ENCODE data around the gene SDR42E2.
A peak's percentile ranks its signal among the peaks of the same experiment; 100 is the strongest.
"Not testable (repeated sequence)": the region's sequence is repeated elsewhere in the genome, so short reads cannot be mapped to it uniquely, and the experiment has no call there.

SDR42E2 gene

DNA sequence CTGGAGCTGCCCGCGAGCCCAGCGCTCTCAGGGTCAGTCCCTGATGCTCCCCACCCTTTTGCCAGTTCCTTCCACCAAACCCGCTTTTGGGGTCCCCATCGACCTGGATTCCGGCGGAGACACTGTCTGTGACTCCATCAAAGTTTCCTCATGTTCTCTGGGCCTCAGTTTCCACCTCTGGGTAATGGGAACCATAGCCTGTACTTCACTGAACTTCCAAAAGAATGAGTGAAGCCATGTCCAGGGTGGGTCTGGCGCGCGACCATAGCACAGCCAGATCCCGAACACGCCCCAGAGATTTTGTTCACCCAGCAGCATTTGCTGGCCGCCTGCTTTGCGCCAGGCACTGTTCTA is 327 bp downstream of the SDR42E2 start:
- DNase-seq = no peak

DNA sequence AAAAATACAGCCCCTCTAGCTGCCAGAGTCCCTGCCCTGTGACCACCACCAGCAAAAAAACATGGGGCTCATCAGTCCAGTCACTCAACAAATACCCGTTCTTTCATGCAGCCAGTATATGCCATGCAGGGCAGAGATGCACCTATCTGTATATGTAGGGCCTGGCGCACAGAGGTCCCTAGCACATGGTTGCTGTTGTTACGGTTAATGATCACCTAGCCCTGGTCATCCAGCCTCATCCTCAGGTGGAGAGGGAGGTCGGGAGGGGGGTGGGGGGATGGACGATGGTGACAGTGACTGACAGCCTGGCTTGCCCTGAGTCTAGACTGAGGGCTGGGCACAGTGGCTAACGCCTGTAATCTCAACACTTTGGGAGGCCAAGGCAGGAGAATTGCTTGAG is 1.5 kb downstream of the SDR42E2 start:
- DNase-seq = no peak

DNA sequence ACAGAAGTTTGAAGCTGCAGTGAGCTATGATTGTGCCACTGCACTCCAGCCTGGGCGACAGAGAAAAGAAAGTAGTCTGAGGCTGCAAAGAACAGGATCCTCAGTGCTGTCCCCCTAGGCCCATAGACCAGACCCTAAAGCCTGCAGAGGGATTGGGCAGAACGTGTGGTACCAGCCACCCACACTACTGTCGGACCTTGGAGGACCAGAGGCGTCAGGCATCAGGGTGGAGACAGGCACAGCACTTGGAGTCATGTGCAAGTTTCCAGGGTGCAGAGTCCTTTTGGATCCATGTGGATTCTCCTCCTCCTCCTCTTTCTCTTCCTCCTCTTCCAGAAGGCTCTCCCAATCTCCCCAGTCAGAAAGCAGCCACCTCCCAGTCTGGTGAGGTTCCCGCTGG is 2.2 kb downstream of the SDR42E2 start:
- DNase-seq = no peak

DNA sequence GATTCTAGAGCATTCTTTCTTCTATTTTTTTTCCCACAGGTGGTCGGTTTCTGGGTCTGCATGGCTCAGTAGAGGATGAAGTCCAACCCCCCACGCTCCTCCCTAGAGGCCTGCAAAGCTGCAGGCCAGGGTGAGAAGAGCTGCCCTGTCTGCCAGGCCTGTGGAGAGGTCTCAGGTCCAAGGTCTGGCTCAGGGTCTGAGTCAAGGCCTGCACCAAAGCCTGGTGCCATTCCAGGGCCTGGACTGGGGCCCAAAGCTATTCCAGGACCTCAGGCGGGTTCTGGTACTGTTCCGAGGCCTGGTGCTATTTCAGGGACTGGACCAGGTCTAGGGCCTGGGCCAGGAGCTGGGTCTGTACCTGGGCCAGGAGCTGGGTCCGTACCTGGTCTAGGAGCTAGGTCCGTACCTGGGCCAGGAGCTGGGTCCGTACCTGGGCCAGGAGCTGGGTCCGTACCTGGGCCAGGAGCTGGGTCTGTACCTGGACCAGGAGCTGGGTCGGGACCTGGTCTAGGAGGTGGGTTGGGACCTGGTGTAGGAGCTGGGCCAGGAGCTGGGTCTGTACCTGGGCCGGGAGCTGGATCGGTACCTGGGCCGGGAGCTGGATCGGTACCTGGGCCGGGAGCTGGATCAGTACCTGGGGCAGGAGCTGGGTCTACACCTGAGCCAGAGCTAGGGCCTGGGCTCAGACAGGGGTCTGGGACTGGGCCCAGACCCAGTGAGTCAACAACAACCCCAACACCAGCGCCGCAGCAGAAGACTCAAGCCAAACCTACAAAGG is 3.4 kb downstream of the SDR42E2 start:
- DNase-seq = no peak

DNA sequence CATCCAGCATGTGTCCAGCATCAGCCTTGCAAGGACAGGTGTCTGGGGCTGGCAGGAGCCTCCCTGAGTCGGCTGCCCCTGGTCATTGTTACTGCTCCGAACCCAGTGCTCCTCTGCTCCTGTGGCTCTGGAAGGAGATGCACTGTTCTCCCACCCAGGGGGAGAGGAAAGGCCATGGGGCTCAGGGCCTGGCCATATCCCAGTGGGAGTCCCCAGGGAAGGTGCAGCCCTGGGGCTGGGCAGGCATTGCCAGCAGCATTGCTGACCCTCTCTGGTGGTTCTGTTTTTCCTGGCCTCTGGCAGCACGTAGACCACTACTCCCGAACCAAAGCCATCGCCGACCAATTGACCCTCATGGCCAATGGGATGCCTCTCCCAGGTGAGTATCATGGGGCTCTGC is 9.6 kb downstream of the SDR42E2 start:
- no peak for DNase-seq

DNA sequence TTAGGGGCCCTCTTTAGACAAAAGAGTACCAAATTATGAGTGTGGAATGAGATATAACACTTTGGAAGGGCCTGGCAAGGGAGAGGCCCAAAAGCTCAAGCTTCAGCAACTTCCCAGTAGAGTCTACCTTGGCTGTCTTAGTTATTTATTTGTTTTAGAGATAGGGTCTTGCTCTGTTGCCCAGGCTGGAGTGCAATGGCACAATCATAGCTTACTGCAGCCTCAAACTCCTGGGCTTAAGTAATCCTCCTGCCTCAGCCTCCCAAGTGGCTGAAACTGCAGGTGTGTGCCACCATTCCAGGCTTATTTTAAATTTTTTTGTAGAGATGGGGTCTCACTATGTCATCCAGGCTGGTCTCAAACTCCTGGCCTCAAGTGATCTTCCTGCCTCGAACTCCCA is 10.3 kb downstream of the SDR42E2 start:
- not testable (repeated sequence) for DNase-seq

DNA sequence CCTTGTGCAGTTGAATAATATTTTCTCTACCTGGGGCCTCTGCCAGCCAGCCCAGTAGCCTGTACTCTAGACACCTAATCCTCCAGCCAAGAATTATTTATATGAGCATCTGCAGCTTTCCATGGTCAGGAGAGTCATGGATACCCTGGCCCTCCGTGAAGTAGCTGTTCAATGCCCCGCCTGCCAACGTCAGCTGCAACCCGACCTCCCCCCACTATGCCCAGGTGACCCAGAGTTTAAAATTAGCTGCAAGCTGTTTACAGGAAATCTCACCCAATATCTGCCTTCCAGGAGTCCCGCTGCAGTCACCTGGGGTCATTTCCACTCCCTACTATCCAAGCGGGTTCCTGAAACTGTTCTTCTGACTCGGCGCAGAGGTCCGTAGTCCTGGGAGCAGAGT is 12.3 kb downstream of the SDR42E2 start:
- no peak for DNase-seq

DNA sequence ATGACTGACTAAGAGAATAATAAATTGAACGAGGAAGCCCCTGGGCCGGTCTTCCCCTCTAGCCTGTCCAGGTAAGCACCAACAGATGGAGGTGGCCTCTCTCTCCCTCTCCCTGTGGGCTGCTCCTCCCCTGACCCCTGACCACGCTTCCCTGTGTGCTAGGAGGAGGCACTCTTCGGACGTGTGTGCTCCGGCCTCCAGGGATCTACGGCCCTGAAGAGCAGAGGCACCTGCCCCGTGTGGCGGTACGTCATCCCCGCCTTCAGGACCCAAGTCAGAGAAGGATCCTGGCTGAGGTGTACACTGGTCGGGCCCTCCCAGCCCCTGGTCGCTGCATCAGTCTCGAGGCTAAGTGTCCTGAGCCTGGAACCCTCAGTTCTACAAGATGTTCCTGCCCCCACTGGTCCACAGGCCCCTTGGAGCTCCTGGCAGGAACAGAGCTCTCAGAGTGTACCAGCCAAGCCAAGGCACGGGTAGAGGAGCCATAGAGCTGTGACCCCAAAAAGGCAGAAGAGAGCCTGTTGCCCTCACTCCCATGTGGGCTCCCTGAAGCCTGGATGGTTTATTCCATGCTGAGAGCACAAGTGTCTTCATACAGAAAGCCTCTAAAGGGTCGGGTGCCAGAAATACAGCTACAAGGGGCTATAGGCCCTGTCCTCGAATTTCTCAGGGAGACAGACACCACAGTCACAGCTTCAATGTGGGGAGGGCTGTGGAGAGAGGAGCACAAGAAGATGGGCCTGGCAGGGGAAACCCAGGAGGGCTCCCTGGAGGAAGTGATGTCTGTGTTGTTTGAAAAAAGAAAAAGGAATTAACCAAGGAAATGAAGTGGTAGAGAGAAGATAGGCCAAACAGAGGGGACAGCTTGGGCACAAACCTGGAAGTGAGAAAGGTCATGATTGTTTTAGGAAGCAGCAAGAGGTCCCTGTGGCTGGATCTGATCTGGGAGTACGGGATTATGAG is 15.9 kb downstream of the SDR42E2 start:
- no peak for DNase-seq

DNA sequence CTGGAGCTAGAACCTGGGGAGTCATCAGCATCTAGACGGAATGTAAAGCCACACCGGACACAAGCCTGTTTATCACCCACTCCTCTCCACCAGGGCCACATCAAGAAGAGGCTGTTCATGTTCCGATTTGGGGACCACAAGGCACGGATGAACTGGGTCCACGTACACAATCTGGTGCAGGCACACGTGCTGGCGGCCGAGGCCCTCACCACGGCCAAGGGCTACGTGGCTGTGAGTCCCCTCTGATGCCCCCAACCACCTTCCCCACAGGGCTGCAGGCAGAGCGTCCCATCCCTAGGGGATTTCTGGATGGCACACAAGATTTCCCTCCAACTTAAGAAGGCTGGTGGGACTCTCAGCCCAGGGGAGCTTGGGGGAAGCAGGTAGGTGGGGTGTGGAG is 19.1 kb downstream of the SDR42E2 start:
- no peak for DNase-seq

DNA sequence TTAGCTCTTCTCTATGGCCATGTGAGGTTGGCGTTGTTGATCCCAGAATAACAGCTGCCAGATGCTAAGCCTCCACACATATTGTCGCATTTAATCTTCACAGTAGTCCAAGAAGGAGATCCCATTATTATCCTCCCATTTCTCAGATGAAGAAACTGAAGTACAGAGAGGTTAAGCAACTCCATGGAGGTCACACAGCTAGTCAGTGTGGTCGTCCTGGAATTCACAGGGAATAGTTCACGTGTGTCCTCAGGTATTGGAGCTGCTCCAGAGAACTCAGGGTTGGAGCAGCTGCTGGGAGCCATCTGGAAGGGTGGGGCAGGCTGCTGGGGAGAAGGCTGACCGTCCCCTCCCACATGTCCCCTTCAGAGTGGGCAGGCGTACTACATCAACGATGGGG is 19.5 kb downstream of the SDR42E2 start:
- DNase-seq = no peak

DNA sequence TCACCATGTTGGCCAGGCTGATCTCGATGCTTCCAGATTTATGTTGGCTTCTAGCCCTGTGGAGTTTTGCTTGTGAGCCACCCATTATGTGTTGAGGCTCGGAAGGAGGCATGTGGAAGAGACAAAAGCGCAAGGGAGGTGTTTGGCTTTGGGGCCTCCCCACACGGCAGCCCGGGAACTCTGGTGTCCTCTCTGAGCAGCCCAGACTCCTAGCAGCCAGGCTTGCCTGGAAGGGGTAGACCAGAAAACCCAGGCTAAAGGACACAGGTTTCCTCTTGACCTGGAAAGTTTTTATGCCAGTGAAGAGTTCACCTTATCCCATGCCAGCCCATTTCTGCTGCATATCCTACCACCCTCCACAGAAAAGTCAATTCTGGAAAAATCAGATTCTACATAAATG is 21.0 kb downstream of the SDR42E2 start:
- no peak for DNase-seq

DNA sequence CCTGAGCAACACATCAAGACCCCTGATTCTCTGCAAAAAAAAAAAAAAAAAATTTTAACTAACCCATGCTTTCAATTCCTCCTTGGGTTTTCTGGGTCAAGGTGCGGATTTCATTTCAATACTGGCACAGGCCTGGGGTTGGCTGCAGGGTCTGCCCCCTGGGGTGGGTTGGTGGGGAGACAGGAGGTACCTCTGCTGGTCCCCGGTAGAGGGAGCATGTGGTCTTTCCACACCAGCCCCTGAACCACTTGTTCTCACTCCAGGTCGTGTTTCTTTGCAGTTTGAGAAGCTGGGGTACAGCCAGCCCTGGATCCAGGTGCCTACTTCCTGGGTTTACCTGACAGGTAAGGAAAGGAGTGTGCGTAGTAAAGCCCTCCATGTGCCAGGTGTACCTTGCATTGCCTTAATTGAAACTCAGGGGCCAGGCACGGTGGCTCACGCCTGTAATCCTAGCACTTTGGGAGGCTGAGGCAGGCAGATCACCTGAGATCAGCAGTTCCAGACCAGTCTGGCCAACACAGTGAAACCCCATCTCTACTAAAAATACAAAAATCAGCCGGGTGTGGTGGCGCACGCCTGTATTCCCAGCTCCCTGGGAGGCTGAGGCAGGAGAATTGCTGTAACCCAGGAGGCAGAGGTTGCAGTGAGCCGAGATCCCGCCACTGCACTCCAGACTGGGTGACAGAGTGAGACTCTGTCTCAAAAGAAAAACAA is 21.8 kb downstream of the SDR42E2 start:
- DNase-seq = no peak

DNA sequence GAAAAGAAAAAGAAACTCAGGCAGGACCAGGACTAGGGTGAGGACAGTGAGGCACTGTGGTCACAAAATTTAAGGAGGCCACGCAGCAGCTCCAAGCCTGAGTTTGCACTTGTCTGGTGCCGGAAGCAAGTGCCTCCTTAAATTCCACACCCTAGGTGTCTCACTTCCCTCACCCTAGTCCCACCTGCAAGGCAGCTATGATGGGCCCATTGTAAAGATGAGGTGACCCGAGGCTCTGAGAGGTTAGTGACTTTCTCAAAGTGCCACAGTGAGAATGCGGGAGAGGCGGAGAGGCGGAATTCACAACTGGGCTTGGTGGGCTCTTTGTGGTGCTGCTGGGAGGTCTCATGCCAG is 22.3 kb downstream of the SDR42E2 start:
- DNase-seq = no peak

DNA sequence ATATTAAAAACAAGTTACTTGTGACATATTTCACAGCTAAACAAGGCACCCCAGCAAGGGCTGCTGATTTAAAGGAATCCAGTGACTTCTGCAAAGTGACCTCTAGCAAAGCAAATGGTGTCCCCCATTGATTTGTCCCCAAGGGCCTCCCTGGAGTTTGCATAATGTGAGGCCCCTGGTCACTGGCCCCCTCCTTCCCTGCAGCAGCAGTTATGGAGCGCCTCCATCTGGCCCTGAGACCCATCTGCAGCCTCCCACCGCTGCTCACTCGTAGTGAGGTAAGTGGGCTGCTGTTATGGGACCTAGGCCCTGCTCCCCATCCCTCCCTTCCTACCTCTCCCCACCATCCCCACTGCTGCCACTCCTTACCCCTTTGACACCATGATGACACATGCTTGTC is 24.2 kb downstream of the SDR42E2 start:
- no peak for DNase-seq

DNA sequence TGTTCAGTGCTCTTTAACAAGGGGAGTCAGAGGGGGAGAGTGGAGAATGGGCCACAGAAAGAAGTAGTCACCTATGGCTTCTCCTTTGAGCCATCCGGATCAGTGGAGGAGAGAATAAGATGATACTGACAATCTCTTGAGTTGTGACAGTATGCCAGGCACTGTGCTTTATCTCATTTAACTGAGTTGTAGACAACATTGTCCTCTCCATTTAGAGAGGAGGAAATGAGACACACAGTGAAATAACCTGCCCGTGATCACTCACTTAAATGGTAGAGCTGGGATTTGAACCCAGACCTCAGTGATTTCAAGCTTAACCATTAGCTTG is 25.9 kb downstream of the SDR42E2 start:
- no peak for DNase-seq

DNA sequence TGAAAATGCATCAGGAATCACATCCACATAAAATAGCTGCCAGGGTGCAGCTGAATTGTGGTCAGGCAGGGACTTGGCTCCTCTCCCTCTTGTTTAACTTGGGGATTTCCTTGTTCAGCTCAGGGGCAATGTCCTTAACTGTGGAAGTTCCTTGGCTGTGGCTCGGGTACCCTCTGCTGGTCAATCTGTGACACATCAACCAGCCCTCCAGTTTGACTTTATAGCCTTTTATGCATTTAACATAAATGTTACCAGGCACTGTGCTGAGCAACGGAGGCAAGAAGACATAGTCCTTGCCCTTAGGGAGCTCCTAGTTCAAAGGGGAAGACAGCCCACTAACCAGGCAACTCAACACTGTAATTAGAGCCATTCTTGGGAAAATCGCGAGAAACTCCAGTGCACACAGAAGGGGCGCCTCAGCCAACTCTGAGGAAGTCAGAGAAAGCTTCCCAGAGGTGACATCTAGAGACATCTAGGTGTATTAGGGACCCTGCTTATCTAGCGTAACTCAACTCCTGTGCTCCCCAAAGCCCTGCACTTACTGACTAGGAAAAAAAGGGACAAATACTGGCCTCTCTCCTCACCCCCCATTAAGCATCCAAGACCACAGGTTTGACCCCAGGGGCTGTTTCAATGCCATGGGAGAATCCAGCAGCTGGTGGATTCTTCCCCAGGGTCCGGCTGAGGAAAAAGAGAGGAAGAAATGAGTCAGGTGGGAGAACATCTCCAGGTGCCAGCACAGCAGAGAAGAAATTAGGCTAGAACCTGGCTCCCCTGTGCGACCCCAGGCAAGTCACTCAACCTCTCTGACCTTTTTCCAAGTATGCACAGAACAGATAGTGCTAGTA is 26.5 kb downstream of the SDR42E2 start:
- DNase-seq = peak; percentile 39 to 78 (median 52)

DNA sequence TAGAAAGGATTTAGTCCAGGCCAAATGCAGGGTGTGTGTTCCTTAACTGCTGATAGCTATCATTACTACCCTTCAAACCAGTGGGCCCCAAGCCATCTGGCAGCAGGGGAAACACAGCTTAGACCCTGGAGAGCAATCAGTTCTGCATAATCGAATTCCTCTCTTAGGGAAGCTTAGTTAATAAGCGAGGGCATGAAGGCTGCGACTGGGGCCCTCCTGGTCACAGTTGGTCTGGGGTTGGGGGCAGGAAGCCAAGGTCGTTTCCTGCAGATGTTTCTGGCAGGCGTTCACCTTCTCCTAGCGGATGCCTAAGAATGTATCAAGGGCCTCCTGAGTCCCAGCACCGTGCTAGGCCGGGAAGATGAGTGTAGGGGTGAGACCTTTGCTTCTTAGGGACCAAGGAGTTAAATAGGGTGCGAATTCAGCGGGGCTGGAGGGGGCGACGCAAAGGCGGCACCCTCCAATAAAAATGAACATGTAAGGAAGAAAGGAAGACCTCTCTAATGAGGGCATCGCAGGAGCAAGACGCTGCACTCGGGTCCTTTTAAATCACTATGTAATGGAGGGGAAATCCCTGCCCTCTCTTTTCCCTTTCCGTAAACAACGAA is 27.3 kb downstream of the SDR42E2 start:
- DNase-seq = peak in 3 of 5 donors; percentile 10 to 29 (median 23)

DNA sequence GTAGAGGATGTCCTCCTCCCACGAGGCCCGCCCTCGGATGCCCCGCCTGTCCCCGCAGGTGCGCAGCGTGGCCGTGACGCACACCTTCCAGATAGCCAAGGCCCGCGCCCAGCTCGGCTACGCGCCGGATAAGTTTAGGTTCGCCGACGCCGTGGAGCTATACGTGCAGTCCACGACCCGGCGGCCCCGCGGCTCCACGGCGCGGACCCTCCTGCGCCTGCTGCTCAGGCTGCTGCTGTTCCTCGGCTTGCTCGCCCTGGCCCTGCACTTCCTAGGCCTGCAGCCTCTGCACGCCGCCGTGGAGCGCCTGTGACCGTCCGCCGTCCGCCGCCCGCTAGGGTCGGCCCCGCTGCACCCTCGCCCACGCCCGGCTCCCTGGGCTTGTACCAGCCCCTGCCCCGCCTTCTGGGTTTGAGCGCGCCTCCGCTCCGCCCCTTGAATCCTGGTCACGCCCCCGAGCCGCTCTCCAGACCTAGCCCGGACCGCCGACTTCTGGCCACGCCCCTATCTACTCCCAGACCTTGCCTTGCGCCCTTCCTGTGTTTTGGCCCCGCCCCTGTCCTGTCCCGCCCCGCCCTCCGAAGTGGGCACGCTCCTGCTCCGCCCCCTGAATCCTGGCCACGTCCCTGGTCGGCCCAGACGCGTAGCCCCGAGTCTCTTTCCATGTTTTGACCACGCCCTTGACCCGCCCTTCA is 27.9 kb downstream of the SDR42E2 start:
- peak; percentile 91 to 100 (median 92) for DNase-seq

DNA sequence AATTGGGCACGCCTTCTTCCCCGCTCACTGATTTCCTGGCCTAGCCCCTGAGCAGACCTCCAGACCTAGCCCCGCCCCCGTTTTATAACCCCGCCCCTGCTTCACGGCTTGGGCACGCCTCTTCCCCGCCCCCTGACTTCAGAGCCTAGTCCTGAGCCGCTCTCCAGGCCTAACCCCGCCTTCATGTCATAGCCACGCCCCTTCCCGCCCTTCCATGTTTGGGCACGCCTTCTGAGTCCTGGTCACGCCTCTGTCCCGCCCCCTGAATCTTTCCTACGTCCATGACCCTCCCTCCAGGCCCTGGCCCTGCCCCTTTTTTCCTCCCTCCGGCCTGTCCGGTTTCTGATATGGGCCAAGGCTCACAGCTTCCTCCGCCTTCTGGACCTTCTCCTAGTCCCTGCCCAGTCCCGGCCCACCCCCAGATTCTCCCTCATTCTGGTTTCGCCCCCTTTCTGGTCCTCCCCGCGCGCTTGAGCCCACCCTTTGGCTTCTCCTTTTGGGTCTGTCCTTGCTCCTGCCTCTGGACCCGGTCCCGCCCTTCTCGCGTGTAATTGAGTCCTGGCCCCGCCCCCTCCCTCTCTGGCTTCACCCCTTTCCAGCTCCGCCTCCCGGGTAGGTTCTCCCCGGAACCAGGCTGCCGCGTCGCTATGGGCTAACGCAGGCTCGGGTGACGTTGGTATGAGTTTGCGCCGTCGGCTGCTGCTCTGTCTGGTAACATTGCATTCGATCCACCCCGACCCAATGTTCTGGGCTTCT is 28.6 kb downstream of the SDR42E2 start:
- DNase-seq = peak; percentile 98 to 100 (median 99)

DNA sequence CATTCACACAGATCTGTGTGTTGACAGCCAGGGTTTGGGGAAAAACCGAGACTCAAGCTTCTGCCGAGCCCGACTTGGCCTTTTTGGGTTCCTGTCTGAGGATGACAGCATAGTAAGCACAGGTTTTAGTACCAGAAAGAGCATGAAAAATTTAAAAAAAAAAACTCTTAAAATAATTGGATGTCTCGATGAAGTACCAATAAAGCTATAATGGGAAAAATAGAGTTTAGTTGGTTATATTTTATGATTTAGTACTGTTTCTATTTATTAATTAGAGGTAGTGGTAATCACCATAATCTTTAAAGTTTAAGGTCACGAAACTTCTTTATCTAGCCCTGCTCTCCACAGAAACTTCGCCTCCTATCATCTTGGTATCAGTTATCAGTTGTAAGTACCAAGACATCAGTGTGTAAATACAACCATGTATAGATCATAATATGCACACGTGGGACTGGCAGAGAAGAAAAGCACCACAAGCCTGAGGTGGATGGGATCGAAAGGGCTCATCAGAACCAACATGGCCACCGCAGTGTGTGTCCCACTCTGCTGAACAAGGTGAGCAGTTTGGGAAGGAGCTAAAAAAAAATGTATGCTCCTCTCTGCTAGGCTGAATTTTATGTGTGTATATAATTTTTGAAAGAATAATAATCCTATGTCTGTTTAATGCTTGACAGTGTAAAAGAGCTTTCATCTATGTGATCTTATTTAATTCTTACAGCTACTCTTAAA is 29.4 kb downstream of the SDR42E2 start:
- peak in 3 of 5 donors; percentile 30 to 54 (median 36) for DNase-seq
